HepG2 (cell line): Measurements from ENCODE around the gene KTN1. TPM values are rescaled to one million over a fixed set of nuclear protein-coding genes. Genes with fewer than 3 reads are reported as not detected.

ENCODE experiments used
- FOSL2 ChIP-seq: sonication (generic); formaldehyde crosslinking; IDR thresholded peaks from 2 replicates; pipeline ENCODE4 v1.4.0; 2020; ENCODE audit warnings: missing genetic modification reagents
- JUN ChIP-seq: sonication (generic); formaldehyde crosslinking; IDR thresholded peaks from 2 replicates; pipeline ENCODE4 v1.4.0; 2020; ENCODE audit warnings: mild to moderate bottlenecking, missing genetic modification reagents
- MBD4 ChIP-seq: IDR thresholded peaks from 2 replicates; pipeline ENCODE4 v1.6.1; 2012; ENCODE audit warnings: low read length, inconsistent platforms, borderline replicate concordance
- MTA3 ChIP-seq: sonication (generic); formaldehyde crosslinking; IDR thresholded peaks from 2 replicates; pipeline ENCODE4 v1.4.0; 2020; ENCODE audit warnings: missing genetic modification reagents
- SIN3A ChIP-seq: IDR thresholded peaks from 2 replicates; pipeline ENCODE4 v1.6.1; 2011; ENCODE audit warnings: low read depth, mild to moderate bottlenecking, control low read depth, low read length, borderline replicate concordance
- ZNF10 ChIP-seq: sonication (generic); formaldehyde crosslinking; IDR thresholded peaks from 2 replicates; pipeline ENCODE4 v1.4.0; 2020; ENCODE audit warnings: mild to moderate bottlenecking, low read depth, missing genetic modification reagents, borderline replicate concordance
- ZNF30 ChIP-seq: sonication (generic); formaldehyde crosslinking; IDR thresholded peaks from 2 replicates; pipeline ENCODE4 v1.5.0; 2020; ENCODE audit warnings: mild to moderate bottlenecking, missing genetic modification reagents
- ZNF331 ChIP-seq: sonication (generic); formaldehyde crosslinking; IDR thresholded peaks from 2 replicates; pipeline ENCODE4 v1.4.0; 2020; ENCODE audit warnings: missing genetic modification reagents
- ZNF468 ChIP-seq: sonication (generic); formaldehyde crosslinking; IDR thresholded peaks from 2 replicates; pipeline ENCODE4 v1.8.0; 2022; ENCODE audit warnings: mild to moderate bottlenecking, moderate library complexity, missing genetic modification reagents
- ZNF563 ChIP-seq: sonication (generic); formaldehyde crosslinking; IDR thresholded peaks from 2 replicates; pipeline ENCODE4 v1.8.0; 2022; ENCODE audit warnings: mild to moderate bottlenecking, moderate library complexity, missing genetic modification reagents
- ZNF570 ChIP-seq: sonication (generic); formaldehyde crosslinking; IDR thresholded peaks from 2 replicates; pipeline ENCODE4 v1.4.0; 2020; ENCODE audit warnings: mild to moderate bottlenecking, missing genetic modification reagents, borderline replicate concordance
- ZNF614 ChIP-seq: IDR thresholded peaks from 2 replicates; pipeline ENCODE4 v1.6.1; 2018; ENCODE audit warnings: missing biosample characterization, missing genetic modification reagents, inconsistent platforms, borderline replicate concordance
- ZNF761 ChIP-seq: sonication (generic); formaldehyde crosslinking; conservative IDR thresholded peaks from 2 replicates; pipeline ENCODE4 v1.4.0; 2020; ENCODE audit warnings: mild to moderate bottlenecking, missing genetic modification reagents
- ZNF878 ChIP-seq: sonication (generic); formaldehyde crosslinking; IDR thresholded peaks from 2 replicates; pipeline ENCODE4 v1.8.1; 2023; ENCODE audit warnings: mild to moderate bottlenecking, missing genetic modification reagents, moderate library complexity
- polyA plus RNA-seq, 8 experiments: library from polyadenylated mRNA; depleted of rRNA in 3 of 8; stranded (reverse) in 7 of 8; unstranded in 1 of 8; fragments of >200 nt; fragmentation: Illumina TruSeq in 4 of 8; extraction: Trizol in 4 of 8; gene quantifications; 2 replicates each; pipeline versions ENCODE4 v1.2.1 to v1.2.3, GENCODE V29; 2011 to 2016; ENCODE audit warnings: low read depth in 4 of 8, missing spikeins in 1 of 8, mixed read lengths in 1 of 8; ENCODE audit not compliant: insufficient read depth in 1 of 8
- total RNA-seq, 5 experiments: library from RNA; depleted of rRNA; stranded (reverse); fragments of >200 nt; fragmentation: Illumina TruSeq; extraction: Trizol; gene quantifications; 2 replicates each; pipeline ENCODE4 v1.2.3, GENCODE V29; 2016; ENCODE audit warnings: low read depth in 1 of 5
- TF ChIP-seq, protein P1 (sequence below), 2 experiments: sonication (generic) in 1 of 2; formaldehyde crosslinking in 1 of 2; IDR thresholded peaks; 2 replicates each; pipeline versions ENCODE4 v1.4.0 to v1.6.1; 2016 to 2020; ENCODE audit warnings: borderline replicate concordance in 1 of 2, low read depth in 1 of 2, mild to moderate bottlenecking in 1 of 2, missing genetic modification reagents in 1 of 2
- TF ChIP-seq, protein P2 (sequence below): sonication (generic); formaldehyde crosslinking; IDR thresholded peaks from 2 replicates; pipeline ENCODE4 v1.4.0; 2020; ENCODE audit warnings: missing genetic modification reagents
- TF ChIP-seq, protein P3 (sequence below): sonication (generic); formaldehyde crosslinking; IDR thresholded peaks from 2 replicates; pipeline ENCODE4 v1.4.0; 2020; ENCODE audit warnings: missing genetic modification reagents
- TF ChIP-seq, protein P4 (sequence below): sonication (generic); IDR thresholded peaks from 2 replicates; pipeline ENCODE4 v1.6.1; 2016; ENCODE audit warnings: low read depth, borderline replicate concordance

KTN1 gene
- total and polyA plus RNA-seq, 2 of the 13 experiments (the other 11 are each of a cell fraction or from before 2014, with no cell fraction given): 60.6 to 169 TPM

DNA sequence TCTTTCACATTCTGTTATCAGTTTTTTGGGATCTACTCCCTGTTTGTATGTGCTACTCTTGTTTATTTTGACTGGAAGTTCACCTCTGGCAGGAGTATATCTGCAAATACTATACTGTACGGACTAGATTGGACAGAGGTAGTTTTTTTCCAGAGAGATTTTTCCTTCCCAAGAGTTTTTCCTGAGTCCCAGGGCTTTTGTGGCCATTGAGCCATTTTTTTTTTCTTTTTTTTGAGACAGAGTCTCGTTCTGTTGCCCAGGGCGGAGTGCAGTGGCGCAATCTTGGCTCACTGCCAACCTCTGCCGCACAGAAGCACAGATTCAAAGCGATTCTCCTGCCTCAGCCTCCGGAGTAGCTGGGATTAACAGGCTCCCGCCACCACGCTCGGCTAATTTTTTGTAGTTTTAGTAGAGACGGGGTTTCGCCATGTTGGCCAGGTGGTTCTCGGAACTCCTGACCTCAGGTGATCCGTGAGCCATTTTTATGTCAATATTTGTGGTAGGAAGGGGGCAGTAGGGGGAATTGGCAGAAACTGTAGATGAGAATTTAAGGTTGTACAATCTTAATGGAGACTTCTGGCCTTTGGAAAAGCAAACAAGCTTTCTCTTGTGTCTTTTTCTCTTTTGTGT lies 19.4 kb downstream of the KTN1 start (continued):
- TF ChIP-seq, protein P1, sequence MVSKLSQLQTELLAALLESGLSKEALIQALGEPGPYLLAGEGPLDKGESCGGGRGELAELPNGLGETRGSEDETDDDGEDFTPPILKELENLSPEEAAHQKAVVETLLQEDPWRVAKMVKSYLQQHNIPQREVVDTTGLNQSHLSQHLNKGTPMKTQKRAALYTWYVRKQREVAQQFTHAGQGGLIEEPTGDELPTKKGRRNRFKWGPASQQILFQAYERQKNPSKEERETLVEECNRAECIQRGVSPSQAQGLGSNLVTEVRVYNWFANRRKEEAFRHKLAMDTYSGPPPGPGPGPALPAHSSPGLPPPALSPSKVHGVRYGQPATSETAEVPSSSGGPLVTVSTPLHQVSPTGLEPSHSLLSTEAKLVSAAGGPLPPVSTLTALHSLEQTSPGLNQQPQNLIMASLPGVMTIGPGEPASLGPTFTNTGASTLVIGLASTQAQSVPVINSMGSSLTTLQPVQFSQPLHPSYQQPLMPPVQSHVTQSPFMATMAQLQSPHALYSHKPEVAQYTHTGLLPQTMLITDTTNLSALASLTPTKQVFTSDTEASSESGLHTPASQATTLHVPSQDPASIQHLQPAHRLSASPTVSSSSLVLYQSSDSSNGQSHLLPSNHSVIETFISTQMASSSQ (IDR thresholded peaks at IDR 0.05; ENCODE audit: low read depth): peak; percentile 60; the same call in 1 of the 2 replicates
- TF ChIP-seq, protein P1 (CRISPR knock-in tag; IDR thresholded peaks at IDR 0.05; ENCODE audit: borderline replicate concordance): peak; percentile 75; the same call in 1 of the 2 replicates
- TF ChIP-seq ZNF468 (CRISPR knock-in tag): no peak
- 0 out of 2 replicates have a peak, but pooled peaks have one; percentile 41 for TF ChIP-seq ZNF761
- TF ChIP-seq FOSL2: peak; percentile 88
- no peak for TF ChIP-seq ZNF30 (CRISPR knock-in tag)
- peak; percentile 64; the same call in 1 of the 2 replicates for TF ChIP-seq MBD4
- no peak for TF ChIP-seq ZNF614 (CRISPR knock-in tag)
- TF ChIP-seq ZNF878 (CRISPR knock-in tag): peak; percentile 56; the same call in 1 of the 2 replicates
- no peak for TF ChIP-seq ZNF10 (CRISPR knock-in tag)
- no peak for TF ChIP-seq ZNF563 (CRISPR knock-in tag)
- TF ChIP-seq SIN3A: no peak
- no peak for TF ChIP-seq MTA3
- no peak for TF ChIP-seq ZNF570 (CRISPR knock-in tag)
- TF ChIP-seq, protein P2, sequence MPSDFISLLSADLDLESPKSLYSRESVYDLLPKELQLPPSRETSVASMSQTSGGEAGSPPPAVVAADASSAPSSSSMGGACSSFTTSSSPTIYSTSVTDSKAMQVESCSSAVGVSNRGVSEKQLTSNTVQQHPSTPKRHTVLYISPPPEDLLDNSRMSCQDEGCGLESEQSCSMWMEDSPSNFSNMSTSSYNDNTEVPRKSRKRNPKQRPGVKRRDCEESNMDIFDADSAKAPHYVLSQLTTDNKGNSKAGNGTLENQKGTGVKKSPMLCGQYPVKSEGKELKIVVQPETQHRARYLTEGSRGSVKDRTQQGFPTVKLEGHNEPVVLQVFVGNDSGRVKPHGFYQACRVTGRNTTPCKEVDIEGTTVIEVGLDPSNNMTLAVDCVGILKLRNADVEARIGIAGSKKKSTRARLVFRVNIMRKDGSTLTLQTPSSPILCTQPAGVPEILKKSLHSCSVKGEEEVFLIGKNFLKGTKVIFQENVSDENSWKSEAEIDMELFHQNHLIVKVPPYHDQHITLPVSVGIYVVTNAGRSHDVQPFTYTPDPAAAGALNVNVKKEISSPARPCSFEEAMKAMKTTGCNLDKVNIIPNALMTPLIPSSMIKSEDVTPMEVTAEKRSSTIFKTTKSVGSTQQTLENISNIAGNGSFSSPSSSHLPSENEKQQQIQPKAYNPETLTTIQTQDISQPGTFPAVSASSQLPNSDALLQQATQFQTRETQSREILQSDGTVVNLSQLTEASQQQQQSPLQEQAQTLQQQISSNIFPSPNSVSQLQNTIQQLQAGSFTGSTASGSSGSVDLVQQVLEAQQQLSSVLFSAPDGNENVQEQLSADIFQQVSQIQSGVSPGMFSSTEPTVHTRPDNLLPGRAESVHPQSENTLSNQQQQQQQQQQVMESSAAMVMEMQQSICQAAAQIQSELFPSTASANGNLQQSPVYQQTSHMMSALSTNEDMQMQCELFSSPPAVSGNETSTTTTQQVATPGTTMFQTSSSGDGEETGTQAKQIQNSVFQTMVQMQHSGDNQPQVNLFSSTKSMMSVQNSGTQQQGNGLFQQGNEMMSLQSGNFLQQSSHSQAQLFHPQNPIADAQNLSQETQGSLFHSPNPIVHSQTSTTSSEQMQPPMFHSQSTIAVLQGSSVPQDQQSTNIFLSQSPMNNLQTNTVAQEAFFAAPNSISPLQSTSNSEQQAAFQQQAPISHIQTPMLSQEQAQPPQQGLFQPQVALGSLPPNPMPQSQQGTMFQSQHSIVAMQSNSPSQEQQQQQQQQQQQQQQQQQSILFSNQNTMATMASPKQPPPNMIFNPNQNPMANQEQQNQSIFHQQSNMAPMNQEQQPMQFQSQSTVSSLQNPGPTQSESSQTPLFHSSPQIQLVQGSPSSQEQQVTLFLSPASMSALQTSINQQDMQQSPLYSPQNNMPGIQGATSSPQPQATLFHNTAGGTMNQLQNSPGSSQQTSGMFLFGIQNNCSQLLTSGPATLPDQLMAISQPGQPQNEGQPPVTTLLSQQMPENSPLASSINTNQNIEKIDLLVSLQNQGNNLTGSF (CRISPR knock-in tag): no peak
- no peak; the same call in 1 of the 2 replicates for TF ChIP-seq JUN (CRISPR knock-in tag)
- TF ChIP-seq, protein P3, sequence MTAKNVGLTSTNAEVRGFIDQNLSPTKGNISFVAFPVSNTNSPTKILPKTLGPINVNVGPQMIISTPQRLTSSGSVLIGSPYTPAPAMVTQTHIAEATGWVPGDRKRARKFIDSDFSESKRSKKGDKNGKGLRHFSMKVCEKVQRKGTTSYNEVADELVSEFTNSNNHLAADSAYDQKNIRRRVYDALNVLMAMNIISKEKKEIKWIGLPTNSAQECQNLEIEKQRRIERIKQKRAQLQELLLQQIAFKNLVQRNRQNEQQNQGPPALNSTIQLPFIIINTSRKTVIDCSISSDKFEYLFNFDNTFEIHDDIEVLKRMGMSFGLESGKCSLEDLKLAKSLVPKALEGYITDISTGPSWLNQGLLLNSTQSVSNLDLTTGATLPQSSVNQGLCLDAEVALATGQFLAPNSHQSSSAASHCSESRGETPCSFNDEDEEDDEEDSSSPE (CRISPR knock-in tag): peak; percentile 74; the same call in 1 of the 2 replicates
- TF ChIP-seq ZNF331: peak; percentile 76
- TF ChIP-seq, protein P4, sequence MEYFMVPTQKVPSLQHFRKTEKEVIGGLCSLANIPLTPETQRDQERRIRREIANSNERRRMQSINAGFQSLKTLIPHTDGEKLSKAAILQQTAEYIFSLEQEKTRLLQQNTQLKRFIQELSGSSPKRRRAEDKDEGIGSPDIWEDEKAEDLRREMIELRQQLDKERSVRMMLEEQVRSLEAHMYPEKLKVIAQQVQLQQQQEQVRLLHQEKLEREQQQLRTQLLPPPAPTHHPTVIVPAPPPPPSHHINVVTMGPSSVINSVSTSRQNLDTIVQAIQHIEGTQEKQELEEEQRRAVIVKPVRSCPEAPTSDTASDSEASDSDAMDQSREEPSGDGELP: peak; percentile 83
